IPS DF 6.9 (cell line): ENCODE results near the gene PTGDR2.

Experiments
- DNase-seq: peaks from one replicate; pipeline ENCODE4 v3.0.0-alpha.2; 2013; ENCODE audit warnings: low read depth, low spot score
- H3K27ac ChIP-seq: one replicate; pipeline ENCODE4 v1.5.1; 2013; ENCODE audit warnings: low read length, control low read depth
- H3K27me3 ChIP-seq: 2 replicates; pipeline ENCODE4 v1.6.1; 2013; ENCODE audit warnings: mild to moderate bottlenecking, low read length; ENCODE audit not compliant: control insufficient read depth, insufficient read depth
- H3K36me3 ChIP-seq: 2 replicates; pipeline ENCODE4 v1.6.1; 2013; ENCODE audit warnings: low read length; ENCODE audit not compliant: control insufficient read depth, insufficient read depth
- H3K4me1 ChIP-seq: 2 replicates; pipeline ENCODE4 v1.6.1; 2013; ENCODE audit warnings: low read length; ENCODE audit not compliant: control insufficient read depth, insufficient read depth
- H3K4me3 ChIP-seq: 2 replicates; pipeline ENCODE4 v1.5.1; 2013; ENCODE audit warnings: mild to moderate bottlenecking, low read length
- H3K9me3 ChIP-seq: 2 replicates; pipeline ENCODE4 v1.6.1; 2013; ENCODE audit warnings: low read length, inconsistent platforms; ENCODE audit not compliant: control insufficient read depth, insufficient read depth
- WGBS: extraction: QIAGEN DNeasy Blood & Tissue Kit; methylation state at CpG from one replicate; pipeline ENCODE4 v1.1.7; 2013; ENCODE audit warnings: mixed read lengths, missing lambda C conversion rate; ENCODE audit not compliant: insufficient read length, insufficient coverage; 5-methylcytosine and 5-hydroxymethylcytosine counted together

PTGDR2 gene

DNA sequence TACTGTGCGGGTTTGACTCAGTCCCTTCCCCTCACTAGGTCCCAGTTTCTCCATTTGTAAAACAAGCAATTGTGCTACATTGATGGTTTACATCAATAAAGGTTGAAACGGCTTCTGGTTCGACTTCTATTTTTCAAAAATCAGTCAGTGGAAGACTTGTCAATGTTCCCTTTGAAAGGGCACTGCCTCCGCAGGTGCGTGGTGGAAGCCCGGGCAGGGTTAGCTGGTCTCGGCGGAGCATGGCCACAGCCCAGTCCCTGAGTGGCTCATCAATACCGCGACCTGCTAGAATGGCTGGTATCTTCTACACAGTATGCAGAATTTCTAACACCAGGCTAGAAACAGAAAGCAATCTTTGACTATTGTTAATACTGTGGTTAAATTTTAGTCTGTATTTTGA lies 54.6 kb downstream of the PTGDR2 start:
- H3K4me3 ChIP-seq, result no peak overlapping the region
- H3K27ac ChIP-seq, result no peak overlapping the region
- H3K36me3 ChIP-seq, result no peaks in the 10 kb centered on the region
- H3K9me3 ChIP-seq, result no peaks in the 10 kb centered on the region
- no peak for DNase-seq
- H3K4me1 ChIP-seq, result no peaks in the 10 kb centered on the region
- no CpG with 5 or more reads among the region's 10 CpGs for WGBS
- H3K27me3 ChIP-seq, result no peaks in the 10 kb centered on the region
